ENCODE measurements around the gene STK39.
"Not testable (repeated sequence)": the region's sequence is repeated elsewhere in the genome, so short reads cannot be mapped to it uniquely, and the experiment has no call there.

STK39 gene

GRCh38 chr2:168047091-168047690 lies 200.2 kb downstream of the STK39 start:
- no peak for DNase-seq (ENCODE audit: low read depth)

GRCh38 chr2:168044579-168044978 lies 202.8 kb downstream of the STK39 start:
- DNase-seq (ENCODE audit: low read depth): no peak

- DNase-seq (ENCODE audit: low read depth): no peak
Observed at GRCh38 chr2:168044176-168044575, 203.2 kb downstream of the STK39 start.

GRCh38 chr2:168042127-168042824 lies 205.1 kb downstream of the STK39 start:
- not testable (repeated sequence) for DNase-seq (ENCODE audit: low read depth)

- DNase-seq (ENCODE audit: low read depth): no peak
Observed at GRCh38 chr2:168039881-168040280, 207.5 kb downstream of the STK39 start.

DNA sequence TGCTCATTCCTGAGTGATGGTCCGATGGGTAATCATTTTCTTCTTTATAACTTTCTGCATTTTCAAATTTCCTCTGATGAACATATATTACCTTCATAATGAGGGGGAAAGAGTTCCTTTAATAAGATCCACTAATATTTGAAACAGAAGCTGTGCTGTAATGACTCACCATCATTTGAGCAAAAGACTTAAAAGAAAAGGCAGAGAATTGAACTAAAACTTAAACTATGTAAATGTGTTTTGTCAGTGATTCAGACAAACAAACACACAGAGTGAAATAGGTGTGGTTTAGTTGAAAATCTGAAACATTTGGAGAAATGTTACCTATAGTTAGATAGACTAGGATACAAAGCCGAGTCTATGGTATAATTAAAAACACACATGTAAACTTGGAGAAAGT lies 209.6 kb downstream of the STK39 start:
- DNase-seq (ENCODE audit: low read depth): no peak

DNA sequence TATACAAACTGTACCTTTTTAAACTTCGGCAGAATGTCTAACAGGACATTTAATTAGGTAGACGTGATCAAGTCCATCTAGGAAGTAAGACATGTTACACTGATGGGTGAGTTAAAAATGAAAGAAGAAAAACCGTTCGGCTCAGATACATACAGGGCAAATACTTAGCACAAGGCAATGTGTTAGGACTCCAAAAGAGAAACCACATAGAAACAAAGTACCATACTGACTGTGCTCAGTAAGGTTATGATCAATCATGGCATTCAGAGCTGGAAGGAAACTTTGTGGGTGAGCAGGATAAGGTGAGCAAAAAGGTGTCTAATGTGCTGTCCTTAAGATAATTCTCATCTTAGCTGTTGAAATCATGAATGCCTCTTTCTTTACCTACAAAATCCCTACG lies 211.9 kb downstream of the STK39 start:
- no peak for DNase-seq (ENCODE audit: low read depth)

- no peak for DNase-seq (ENCODE audit: low read depth)
Observed at GRCh38 chr2:168034616-168035015, 212.8 kb downstream of the STK39 start.

DNA sequence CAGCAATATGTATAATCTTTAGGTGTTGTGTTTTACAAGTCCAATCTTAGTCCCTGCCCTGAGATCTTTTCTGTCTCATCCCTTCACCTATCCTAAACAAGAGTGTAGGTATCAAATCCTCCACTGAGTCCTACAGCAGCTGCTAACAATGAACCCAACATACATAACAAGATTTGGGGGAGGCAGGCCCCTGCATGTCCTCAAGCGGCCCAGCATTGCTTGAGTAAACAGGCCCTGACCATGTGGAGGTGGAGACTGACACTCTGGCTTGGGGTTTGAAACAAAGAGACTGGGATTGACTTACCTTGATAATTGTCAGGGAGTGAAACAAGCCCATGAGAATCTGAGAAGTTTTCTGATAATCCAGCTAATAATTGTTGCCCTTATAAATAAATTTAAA lies 213.4 kb downstream of the STK39 start:
- no peak for DNase-seq (ENCODE audit: low read depth)

DNA sequence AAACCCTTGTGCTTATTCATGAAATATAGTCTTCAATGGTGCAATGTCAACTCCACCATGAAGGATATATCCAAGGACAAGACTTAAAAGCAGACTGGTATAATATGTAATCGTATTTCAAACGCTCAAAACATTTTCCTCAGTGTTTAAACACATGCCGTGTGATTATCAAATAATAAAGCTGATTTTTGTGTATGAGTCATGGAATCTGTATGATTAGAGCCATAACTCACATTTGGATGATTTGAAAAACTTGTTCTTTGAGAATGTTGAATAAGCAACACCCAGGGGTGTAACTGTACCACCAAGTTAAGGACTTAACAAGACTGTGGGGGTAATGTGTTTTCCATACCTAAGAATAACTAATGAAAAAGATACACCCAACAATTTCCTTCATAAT lies 215.3 kb downstream of the STK39 start:
- DNase-seq (ENCODE audit: low read depth): no peak

- DNase-seq (ENCODE audit: low read depth): peak; percentile 10
Observed at GRCh38 chr2:168030862-168031624, 216.4 kb downstream of the STK39 start.

- DNase-seq (ENCODE audit: low read depth): no peak
Observed at GRCh38 chr2:168029071-168029470, 218.3 kb downstream of the STK39 start.

DNA sequence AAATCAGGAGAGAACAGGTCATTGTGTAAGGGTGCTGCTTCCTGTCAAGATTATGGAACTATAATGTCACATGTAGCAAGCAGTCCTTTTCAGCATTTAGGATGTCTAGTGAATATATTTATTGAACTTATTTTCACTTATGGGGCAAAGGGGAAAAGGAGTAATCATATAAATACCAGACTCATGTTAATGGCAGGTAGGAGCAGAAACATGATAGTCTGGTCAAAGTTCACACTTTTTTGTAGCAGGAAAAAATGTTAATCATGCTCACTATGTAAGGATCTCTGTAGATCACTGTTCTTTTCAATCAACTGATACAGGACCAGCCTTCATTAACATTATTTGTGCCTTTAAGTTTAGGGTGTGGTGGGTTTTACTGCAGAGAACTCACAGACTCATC lies 219.0 kb downstream of the STK39 start:
- DNase-seq (ENCODE audit: low read depth): no peak

DNA sequence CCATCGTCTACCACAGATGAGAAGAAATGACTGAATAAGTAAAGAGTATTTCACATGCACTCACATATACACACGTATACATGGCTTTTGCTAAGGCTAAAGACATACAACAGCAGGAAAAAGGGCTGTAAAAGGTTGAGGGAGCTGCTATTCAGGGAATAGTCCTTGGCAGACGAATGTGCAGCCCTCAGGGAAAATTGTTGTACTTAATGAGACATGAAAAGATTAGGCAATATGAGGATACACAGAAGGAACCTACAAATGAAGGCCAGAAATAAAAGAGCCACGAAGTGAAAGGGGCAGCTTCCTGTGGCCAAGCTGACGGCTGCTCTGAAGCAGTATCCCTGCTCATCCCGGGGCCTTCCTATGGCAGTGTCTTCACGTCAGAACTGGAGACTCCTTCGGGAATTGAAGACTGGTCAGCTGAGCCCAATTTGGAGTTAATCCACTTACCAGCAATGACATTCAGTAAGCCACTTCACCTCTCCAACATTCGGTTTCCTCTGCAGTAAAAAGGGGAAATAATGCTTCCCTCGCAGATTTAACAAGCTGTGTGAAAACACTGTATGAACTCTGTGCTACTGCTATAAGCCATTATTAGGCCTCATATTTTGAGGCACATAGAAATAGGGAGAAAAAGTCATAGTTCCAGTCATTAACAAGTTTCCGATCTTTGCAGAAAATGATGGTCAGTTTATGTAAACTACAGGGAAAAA lies 221.8 kb downstream of the STK39 start:
- DNase-seq (ENCODE audit: low read depth): no peak

DNA sequence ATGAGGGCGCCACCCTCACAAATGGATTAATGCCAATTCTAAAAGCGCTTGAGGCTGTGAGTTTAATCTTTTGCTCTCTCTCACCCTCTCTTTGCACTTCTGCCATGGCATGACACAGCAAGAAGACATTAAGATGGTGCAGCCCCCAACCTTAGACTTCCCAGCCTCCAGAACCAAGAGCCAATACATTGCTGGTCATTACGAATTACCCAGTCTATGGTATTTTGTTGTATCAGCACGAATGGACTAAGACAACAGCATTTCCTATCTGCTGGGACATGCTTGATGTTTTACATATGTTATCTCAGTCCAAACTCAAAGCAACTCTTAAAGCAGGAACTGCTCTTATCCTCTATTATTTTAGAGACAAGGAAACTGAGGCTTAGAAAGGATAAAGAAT lies 222.9 kb downstream of the STK39 start:
- no peak for DNase-seq (ENCODE audit: low read depth)

DNA sequence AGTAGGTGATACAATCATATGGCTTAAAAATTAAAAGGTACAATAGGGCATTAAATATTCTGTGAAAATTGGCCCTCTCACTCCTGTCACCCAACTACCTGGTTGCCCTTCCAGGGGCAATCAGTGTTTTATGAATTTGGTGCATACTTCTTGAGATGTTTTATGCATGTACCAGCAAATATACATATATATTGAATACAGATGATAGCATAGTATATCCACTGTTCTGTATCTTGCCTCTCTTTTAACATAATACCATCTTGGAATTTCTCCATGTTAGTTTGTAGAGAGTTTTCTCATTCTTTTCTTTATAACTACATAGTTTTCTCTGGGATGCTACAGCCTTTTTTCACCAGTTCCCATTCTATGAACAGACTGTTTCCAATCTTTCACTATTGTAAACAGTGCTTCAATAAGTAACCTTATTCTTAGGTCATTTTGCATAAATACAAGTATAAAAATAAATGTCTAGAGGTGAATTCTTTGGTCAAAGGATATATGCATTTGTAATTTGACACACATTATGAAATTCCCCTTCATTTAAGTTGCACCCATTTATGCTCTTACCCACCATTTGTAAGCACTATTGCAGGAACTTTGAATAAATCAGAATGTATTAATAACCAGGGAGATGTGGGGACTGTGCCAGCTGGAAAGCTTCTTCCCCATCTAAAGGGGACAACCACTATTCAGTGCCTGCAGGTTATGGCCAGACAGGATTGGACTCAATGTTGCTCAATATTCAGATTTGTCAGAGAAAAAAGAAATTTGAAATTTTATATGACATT lies 225.4 kb downstream of the STK39 start:
- no peak for DNase-seq (ENCODE audit: low read depth)

- no peak for DNase-seq (ENCODE audit: low read depth)
Observed at GRCh38 chr2:168015274-168015953, 232.0 kb downstream of the STK39 start.

DNA sequence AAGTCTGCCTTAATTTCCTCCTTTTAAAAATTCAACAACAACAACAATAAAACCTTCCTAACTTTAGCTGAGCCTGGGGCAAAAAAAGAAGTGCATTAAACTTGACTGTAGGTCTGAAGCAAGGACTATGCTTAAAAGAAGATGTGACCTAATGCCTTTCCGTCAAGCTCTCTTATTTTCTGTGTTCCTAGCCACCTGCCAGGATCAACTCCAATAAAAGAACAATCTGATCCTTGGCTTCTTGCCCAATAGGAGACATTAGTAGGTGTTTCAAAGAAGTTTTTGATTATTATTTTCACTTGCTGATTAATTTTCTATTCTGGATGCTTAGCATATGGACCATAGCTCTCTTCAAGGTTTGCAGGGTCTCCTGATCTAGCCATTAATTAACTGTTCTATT lies 237.5 kb downstream of the STK39 start:
- DNase-seq (ENCODE audit: low read depth): no peak

DNA sequence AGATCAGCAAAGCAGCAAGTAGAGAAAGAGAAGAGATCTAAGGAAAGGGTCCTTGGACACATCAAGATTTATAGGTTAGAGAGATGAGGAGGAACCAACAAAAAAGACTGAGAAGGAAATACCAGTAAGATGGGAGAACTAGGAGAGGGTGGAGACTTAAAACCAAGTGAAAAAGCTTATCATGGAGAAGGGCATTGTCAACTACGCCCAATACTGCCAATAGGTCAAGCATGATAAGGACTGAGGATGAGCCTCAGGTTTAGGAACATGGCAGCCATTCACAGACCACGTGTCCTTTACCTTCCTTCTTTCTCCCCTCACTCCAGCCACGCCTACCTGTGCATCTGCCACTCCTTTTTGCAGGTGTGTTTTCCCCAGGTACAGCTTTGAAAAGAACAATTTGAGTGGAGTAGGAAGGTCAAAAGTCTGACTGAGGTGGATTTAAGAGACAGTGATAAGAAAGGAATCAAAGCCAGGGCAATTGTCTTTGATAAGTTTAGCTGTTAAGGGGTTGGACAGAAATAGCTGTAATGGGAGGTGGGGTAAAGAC lies 238.7 kb downstream of the STK39 start:
- no peak for DNase-seq (ENCODE audit: low read depth)

DNA sequence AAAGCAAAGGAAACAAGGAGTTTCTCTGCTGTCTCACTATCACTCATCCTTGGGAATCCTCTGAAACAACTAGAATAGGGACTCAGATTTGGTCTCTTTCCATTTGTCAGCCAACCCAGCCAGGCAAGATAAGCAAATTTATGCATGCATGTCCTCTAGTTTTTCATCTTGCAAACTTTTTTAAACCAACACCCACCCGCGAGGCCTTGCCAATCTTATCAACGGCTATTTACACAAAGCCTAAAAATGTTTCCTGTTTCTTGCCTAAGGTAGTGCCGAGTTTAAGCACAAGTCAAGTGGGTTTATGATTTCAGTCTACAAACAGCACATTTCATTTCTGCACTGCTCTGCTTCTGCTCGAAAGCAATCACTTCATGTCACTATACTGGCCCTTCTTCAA lies 240.9 kb downstream of the STK39 start:
- DNase-seq (ENCODE audit: low read depth): no peak

GRCh38 chr2:168005586-168005985 lies 241.8 kb downstream of the STK39 start:
- DNase-seq (ENCODE audit: low read depth): no peak

Measured in fibroblast of the conjunctiva (primary cell).